Large intestine (tissue), 3 donors: ENCODE data around the gene CNGA2. TPM values are rescaled to one million over a fixed set of nuclear protein-coding genes. Genes with fewer than 3 reads are reported as not detected.

Experiments
- DNase-seq, 2 donors: peaks; one replicate each; pipeline versions ENCODE4 v3.0.0 to v3.0.0-alpha.2; 2013
- H3K27ac ChIP-seq: one replicate; pipeline ENCODE4 v1.5.1; 2013; ENCODE audit warnings: low read length
- H3K27me3 ChIP-seq: 2 replicates; pipeline ENCODE4 v1.6.1; 2013; ENCODE audit warnings: low read length; ENCODE audit not compliant: control insufficient read depth, insufficient read depth
- H3K36me3 ChIP-seq: 2 replicates; pipeline ENCODE4 v1.6.1; 2013; ENCODE audit warnings: low read length; ENCODE audit not compliant: control insufficient read depth, insufficient read depth
- H3K4me1 ChIP-seq: one replicate; pipeline ENCODE4 v1.6.1; 2013; ENCODE audit warnings: low read length; ENCODE audit not compliant: control insufficient read depth, insufficient read depth
- H3K4me3 ChIP-seq: one replicate; pipeline ENCODE4 v1.5.1; 2013; ENCODE audit warnings: low read length
- H3K9me3 ChIP-seq: one replicate; pipeline ENCODE4 v1.6.1; 2013; ENCODE audit warnings: mild to moderate bottlenecking, low read depth, low read length, moderate library complexity; ENCODE audit not compliant: control insufficient read depth
- WGBS: methylation state at CpG from one replicate; pipeline ENCODE4 v1.1.5; 2013; ENCODE audit warnings: low lambda C conversion rate; ENCODE audit not compliant: insufficient coverage; 5-methylcytosine and 5-hydroxymethylcytosine counted together
- polyA plus RNA-seq: library from polyadenylated mRNA; unstranded; fragments of 120-200 nt; gene quantifications from one replicate; pipeline ENCODE4 v1.2.1, GENCODE V29; 2013

The CNGA2 gene
- polyA plus RNA-seq, 1 donor: not detected

- Histone ChIP-seq H3K4me1 (no peaks in the 10 kb centered on the region), H3K27me3 (no peaks in the 10 kb centered on the region), H3K36me3 (no peaks in the 10 kb centered on the region), H3K4me3 (no peak overlapping the region), H3K9me3 (no peaks in the 10 kb centered on the region), H3K27ac (no peak overlapping the region)
- no CpG with 5 or more reads among the region's 2 CpGs for WGBS
- no peak for DNase-seq
These were observed 12.0 kb downstream of the CNGA2 start for GRCh38 chrX:151746502-151746901.

- Histone ChIP-seq H3K27ac (no peak overlapping the region), H3K4me1 (no peaks in the 10 kb centered on the region), H3K9me3 (no peaks in the 10 kb centered on the region), H3K27me3 (no peaks in the 10 kb centered on the region), H3K4me3 (no peak overlapping the region), H3K36me3 (no peaks in the 10 kb centered on the region)
- no CpG with 5 or more reads among the region's 5 CpGs for WGBS
- DNase-seq: no peak
These were observed 16.0 kb downstream of the CNGA2 start for GRCh38 chrX:151750511-151750910.

- Histone ChIP-seq H3K4me1 (no peaks in the 10 kb centered on the region), H3K36me3 (no peaks in the 10 kb centered on the region), H3K4me3 (no peak overlapping the region), H3K27me3 (no peaks in the 10 kb centered on the region), H3K27ac (no peak overlapping the region), H3K9me3 (no peaks in the 10 kb centered on the region)
- no CpG with 5 or more reads among the region's 5 CpGs for WGBS
- no peak for DNase-seq
These were observed 18.3 kb downstream of the CNGA2 start for GRCh38 chrX:151752847-151753246.

GRCh38 chrX:151753313-151754046 lies 18.9 kb downstream of the CNGA2 start:
- no peaks in the 10 kb centered on the region for H3K36me3 ChIP-seq
- H3K27ac ChIP-seq: no peak overlapping the region
- no peaks in the 10 kb centered on the region for H3K27me3 ChIP-seq
- H3K4me3 ChIP-seq: no peak overlapping the region
- no CpG with 5 or more reads among the region's 22 CpGs for WGBS
- no peaks in the 10 kb centered on the region for H3K9me3 ChIP-seq
- H3K4me1 ChIP-seq: no peaks in the 10 kb centered on the region
- peak in 1 of 2 donors; percentile 9 for DNase-seq

- H3K4me1 ChIP-seq: no peaks in the 10 kb centered on the region
- no CpG with 5 or more reads among the region's 6 CpGs for WGBS
- no peak overlapping the region for H3K27ac ChIP-seq
- no peak overlapping the region for H3K4me3 ChIP-seq
- DNase-seq: no peak
- no peaks in the 10 kb centered on the region for H3K9me3 ChIP-seq
- no peaks in the 10 kb centered on the region for H3K36me3 ChIP-seq
- no peaks in the 10 kb centered on the region for H3K27me3 ChIP-seq
These were observed 19.5 kb downstream of the CNGA2 start for GRCh38 chrX:151754047-151754429.

GRCh38 chrX:151754641-151755215 lies 20.2 kb downstream of the CNGA2 start:
- H3K4me1 ChIP-seq: no peaks in the 10 kb centered on the region
- no peaks in the 10 kb centered on the region for H3K27me3 ChIP-seq
- H3K9me3 ChIP-seq: no peaks in the 10 kb centered on the region
- no peak overlapping the region for H3K27ac ChIP-seq
- no peak for DNase-seq
- WGBS: no CpG with 5 or more reads among the region's 11 CpGs
- H3K36me3 ChIP-seq: no peaks in the 10 kb centered on the region
- H3K4me3 ChIP-seq: no peak overlapping the region

GRCh38 chrX:151759041-151759708 lies 24.6 kb downstream of the CNGA2 start:
- DNase-seq: no peak
- Histone ChIP-seq H3K27me3 (no peaks in the 10 kb centered on the region), H3K4me1 (no peaks in the 10 kb centered on the region), H3K36me3 (no peaks in the 10 kb centered on the region), H3K9me3 (no peaks in the 10 kb centered on the region), H3K4me3 (no peak overlapping the region), H3K27ac (no peak overlapping the region)
- no CpG with 5 or more reads among the region's 11 CpGs for WGBS

GRCh38 chrX:151762802-151763201 lies 28.3 kb downstream of the CNGA2 start:
- no peak for DNase-seq
- H3K4me3 ChIP-seq: no peak overlapping the region
- H3K4me1 ChIP-seq: no peaks in the 10 kb centered on the region
- H3K27ac ChIP-seq: no peak overlapping the region
- no peaks in the 10 kb centered on the region for H3K36me3 ChIP-seq
- H3K27me3 ChIP-seq: no peaks in the 10 kb centered on the region
- H3K9me3 ChIP-seq: no peaks in the 10 kb centered on the region
- no CpG with 5 or more reads among the region's 2 CpGs for WGBS

- no peak overlapping the region for H3K27ac ChIP-seq
- no CpG with 5 or more reads among the region's 8 CpGs for WGBS
- H3K36me3 ChIP-seq: no peaks in the 10 kb centered on the region
- H3K4me3 ChIP-seq: no peak overlapping the region
- H3K27me3 ChIP-seq: no peaks in the 10 kb centered on the region
- DNase-seq: no peak
- no peaks in the 10 kb centered on the region for H3K4me1 ChIP-seq
- no peaks in the 10 kb centered on the region for H3K9me3 ChIP-seq
These were observed 29.2 kb downstream of the CNGA2 start for GRCh38 chrX:151763711-151764110.

GRCh38 chrX:151765026-151765425 lies 30.5 kb downstream of the CNGA2 start:
- Histone ChIP-seq H3K9me3 (no peaks in the 10 kb centered on the region), H3K27ac (no peak overlapping the region), H3K4me3 (no peak overlapping the region), H3K36me3 (no peaks in the 10 kb centered on the region), H3K4me1 (no peaks in the 10 kb centered on the region), H3K27me3 (no peaks in the 10 kb centered on the region)
- DNase-seq: no peak
- WGBS: no CpG with 5 or more reads among the region's 2 CpGs
